ENCODE measurements around the gene OR51B4.
"Not testable (repeated sequence)": the region's sequence is repeated elsewhere in the genome, so short reads cannot be mapped to it uniquely, and the experiment has no call there.

OR51B4 gene, protein sequence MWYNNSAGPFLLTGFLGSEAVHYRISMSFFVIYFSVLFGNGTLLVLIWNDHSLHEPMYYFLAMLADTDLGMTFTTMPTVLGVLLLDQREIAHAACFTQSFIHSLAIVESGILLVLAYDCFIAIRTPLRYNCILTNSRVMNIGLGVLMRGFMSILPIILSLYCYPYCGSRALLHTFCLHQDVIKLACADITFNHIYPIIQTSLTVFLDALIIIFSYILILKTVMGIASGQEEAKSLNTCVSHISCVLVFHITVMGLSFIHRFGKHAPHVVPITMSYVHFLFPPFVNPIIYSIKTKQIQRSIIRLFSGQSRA

DNA sequence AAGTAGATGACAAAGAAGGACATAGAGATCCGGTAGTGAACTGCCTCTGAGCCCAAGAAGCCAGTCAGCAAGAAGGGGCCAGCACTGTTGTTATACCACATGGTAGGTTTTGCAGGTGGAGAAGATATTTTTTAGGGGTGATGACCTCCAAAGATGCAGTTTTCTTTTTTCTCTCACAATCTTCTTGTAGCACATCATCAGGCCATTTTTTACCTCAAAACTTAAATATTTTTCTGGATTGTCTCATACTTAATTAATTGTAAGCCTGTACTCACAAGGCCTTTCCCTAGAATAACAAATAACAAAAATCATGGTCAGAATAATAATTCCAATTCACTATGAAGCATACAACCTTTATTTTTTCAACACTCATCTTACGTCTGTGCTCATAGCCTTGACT is at the start of gene OR51B4:
Gene OR51B4 (minus strand): TSS at position 101 of the 400 bp plus-strand sequence. CDS start 0 bp downstream, at position 101.
- H3K9ac ChIP-seq (ENCODE audit: low read depth, low read length) = no peak within 1 kb of the TSS
- no peaks in the 10 kb centered on the region for H3K4me1 ChIP-seq (ENCODE audit: control insufficient read depth, insufficient read depth, low read length)
- H3K27me3 ChIP-seq (ENCODE audit: control insufficient read depth, insufficient read depth, low read length) = no peaks in the 10 kb centered on the region
- H3K36me3 ChIP-seq (ENCODE audit: control insufficient read depth, insufficient read depth, low read length) = no peaks in the 10 kb centered on the region
- H3K4me3 ChIP-seq (ENCODE audit: low read depth, low read length) = no peak within 1 kb of the TSS
- H3K9me3 ChIP-seq (ENCODE audit: control insufficient read depth, insufficient read depth, low read length) = no peaks in the 10 kb centered on the region

DNA sequence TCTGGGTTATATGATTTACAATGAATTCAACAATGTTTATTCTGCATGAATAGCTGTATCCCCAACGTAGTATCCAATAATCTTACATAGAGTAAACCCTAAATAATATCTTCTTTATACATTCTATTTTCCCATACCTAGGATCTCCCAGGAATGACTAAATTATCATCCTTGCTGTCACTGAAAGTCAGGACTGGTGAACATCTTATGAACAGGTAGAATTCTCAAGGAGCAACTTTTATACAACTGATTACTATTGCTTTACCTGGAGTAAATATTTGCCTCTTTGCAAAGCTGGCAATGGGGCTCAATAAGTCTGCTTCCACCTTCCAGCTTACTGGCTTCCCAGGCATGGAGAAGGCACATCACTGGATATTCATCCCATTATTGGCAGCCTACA is 49.5 kb upstream of the OR51B4 start, which contains the start of gene OR51B6:
Gene OR51B6 (plus strand): TSS at position 301 of the 400 bp plus-strand sequence. CDS start 0 bp downstream, at position 301.
- no peak within 1 kb of the TSS for H3K9ac ChIP-seq (ENCODE audit: low read depth, low read length)
- no peaks in the 10 kb centered on the region for H3K36me3 ChIP-seq (ENCODE audit: control insufficient read depth, insufficient read depth, low read length)
- no peak within 1 kb of the TSS for H3K4me3 ChIP-seq (ENCODE audit: low read depth, low read length)
- no peaks in the 10 kb centered on the region for H3K9me3 ChIP-seq (ENCODE audit: control insufficient read depth, insufficient read depth, low read length)
- no peaks in the 10 kb centered on the region for H3K4me1 ChIP-seq (ENCODE audit: control insufficient read depth, insufficient read depth, low read length)
- H3K27me3 ChIP-seq (ENCODE audit: control insufficient read depth, insufficient read depth, low read length) = no peaks in the 10 kb centered on the region

DNA sequence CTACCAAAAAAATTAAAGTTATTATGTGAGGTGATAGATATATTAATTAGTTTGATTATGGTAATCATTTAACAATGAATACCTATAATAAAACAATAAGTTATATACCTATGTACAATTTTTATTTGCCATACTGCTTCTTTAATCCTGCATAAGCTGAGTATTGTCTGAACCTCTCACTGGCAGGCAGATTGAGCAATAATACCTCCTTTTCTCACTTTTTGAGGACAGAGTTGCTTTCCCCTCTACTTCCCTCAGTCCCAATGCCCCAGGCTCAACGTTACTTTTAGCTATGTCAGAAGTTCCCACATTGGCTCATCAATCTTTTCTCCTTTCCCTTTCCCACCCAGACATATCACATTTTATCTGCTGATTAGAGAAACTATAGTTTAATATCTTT is 47.8 kb upstream of the OR51B4 start:
- Histone ChIP-seq H3K27me3 (ENCODE audit: control insufficient read depth, insufficient read depth, low read length) (no peaks in the 10 kb centered on the region), H3K9ac (ENCODE audit: low read depth, low read length) (no peak overlapping the region), H3K9me3 (ENCODE audit: control insufficient read depth, insufficient read depth, low read length) (no peaks in the 10 kb centered on the region), H3K4me3 (ENCODE audit: low read depth, low read length) (no peak overlapping the region), H3K36me3 (ENCODE audit: control insufficient read depth, insufficient read depth, low read length) (no peaks in the 10 kb centered on the region), H3K4me1 (ENCODE audit: control insufficient read depth, insufficient read depth, low read length) (no peaks in the 10 kb centered on the region)

DNA sequence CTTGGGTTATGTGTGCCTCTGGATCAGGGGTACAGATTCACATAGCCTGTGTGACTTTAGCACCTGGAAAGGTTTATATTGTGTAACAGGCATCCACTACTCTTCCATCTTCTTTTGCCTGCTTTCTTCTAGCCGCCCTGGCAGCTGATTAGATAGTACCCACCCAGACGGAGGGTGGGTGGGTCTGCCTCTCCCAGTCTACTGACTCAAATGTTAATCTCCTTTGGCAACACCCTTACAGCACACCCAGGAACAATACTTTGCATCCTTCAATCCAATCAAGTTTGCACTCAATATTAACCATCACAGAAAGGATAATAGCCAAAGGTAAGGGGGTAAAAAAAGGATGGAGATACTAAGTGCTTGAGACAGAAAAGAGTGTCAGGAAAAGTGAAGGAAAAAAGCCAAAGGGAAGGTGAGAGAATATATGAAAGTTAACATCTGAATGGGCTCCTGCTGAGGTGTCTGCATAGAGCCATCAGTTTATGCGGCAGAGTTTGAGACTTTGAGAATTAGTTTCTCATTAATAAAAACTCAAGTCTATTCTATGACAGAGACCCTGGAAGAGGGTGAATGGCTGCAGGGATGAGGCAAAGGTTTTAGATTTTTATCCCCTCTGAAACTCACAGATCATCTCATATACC is 46.9 kb upstream of the OR51B4 start:
- no peak overlapping the region for H3K9ac ChIP-seq (ENCODE audit: low read depth, low read length)
- no peak overlapping the region for H3K4me3 ChIP-seq (ENCODE audit: low read depth, low read length)
- H3K4me1 ChIP-seq (ENCODE audit: control insufficient read depth, insufficient read depth, low read length) = peaks cover 2% of the 10 kb centered on the region
- H3K36me3 ChIP-seq (ENCODE audit: control insufficient read depth, insufficient read depth, low read length) = no peaks in the 10 kb centered on the region
- no peaks in the 10 kb centered on the region for H3K9me3 ChIP-seq (ENCODE audit: control insufficient read depth, insufficient read depth, low read length)
- no peaks in the 10 kb centered on the region for H3K27me3 ChIP-seq (ENCODE audit: control insufficient read depth, insufficient read depth, low read length)

DNA sequence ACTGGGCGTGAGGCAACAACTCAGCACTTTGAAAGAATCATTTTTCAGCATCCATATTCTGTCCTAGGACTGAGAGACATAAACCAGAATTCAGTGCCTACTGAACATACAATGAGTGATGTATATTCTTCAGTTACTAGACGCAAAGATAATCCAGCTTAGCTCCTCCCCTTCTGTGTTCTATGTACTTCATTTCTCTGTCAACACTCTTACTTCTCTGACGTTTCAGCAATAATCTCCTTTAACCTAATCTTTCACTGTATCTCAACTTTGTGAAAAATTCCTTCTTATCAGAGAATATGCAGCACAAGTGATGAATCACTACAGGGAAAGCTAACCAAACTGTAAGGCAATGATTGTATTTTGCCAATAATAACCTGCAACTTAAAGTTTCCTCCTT is 44.1 kb upstream of the OR51B4 start:
- H3K9ac ChIP-seq (ENCODE audit: low read depth, low read length) = no peak overlapping the region
- H3K4me3 ChIP-seq (ENCODE audit: low read depth, low read length) = no peak overlapping the region
- H3K27me3 ChIP-seq (ENCODE audit: control insufficient read depth, insufficient read depth, low read length) = no peaks in the 10 kb centered on the region
- H3K36me3 ChIP-seq (ENCODE audit: control insufficient read depth, insufficient read depth, low read length) = no peaks in the 10 kb centered on the region
- H3K4me1 ChIP-seq (ENCODE audit: control insufficient read depth, insufficient read depth, low read length) = peaks cover 4% of the 10 kb centered on the region
- no peaks in the 10 kb centered on the region for H3K9me3 ChIP-seq (ENCODE audit: control insufficient read depth, insufficient read depth, low read length)

DNA sequence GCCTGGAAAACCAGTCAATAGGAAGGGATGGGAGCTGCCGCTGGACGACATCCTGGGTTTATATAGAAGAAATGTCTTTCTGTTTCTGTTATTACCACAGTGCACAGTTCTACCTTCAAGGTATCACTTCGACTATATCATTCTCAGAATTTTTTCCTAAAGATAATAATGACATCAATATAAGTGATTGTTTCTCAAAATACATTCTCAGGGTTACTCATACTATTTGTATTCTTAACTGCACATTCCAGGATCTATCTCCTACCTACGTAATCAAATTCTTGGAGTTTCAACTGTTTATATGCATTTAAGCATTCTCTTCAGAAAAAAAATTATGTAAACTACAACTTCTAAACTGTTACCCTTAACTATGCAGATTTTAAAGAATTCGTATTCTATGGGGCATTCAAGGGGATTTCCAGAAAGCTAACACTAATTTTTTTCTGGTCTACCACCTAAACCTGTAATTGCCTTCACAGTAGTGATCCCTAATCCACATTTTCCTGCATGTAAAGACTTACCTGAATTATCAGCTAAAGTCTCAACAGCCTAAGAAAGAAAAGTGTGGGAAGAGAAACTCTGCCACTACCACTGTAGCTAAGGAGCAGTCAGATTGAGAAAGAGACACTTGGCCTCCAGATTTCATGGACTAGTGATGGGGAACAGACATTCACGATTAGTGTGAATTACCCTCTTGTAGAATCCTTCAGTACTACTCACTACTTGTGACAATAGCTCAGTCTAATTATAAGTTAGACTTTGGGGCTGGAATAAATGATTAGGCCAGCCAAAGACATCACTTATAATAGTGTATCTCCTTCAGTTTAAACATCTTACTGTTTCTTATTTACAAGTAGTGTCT is 42.0 kb upstream of the OR51B4 start, which contains the start of gene OR51B5:
Gene OR51B5 (minus strand): TSS at position 51 of the 862 bp plus-strand sequence. CDS start 0 bp downstream, at position 51.
- H3K27me3 ChIP-seq (ENCODE audit: control insufficient read depth, insufficient read depth, low read length) = no peaks in the 10 kb centered on the region
- H3K4me3 ChIP-seq (ENCODE audit: low read depth, low read length) = no peak within 1 kb of the TSS

DNA sequence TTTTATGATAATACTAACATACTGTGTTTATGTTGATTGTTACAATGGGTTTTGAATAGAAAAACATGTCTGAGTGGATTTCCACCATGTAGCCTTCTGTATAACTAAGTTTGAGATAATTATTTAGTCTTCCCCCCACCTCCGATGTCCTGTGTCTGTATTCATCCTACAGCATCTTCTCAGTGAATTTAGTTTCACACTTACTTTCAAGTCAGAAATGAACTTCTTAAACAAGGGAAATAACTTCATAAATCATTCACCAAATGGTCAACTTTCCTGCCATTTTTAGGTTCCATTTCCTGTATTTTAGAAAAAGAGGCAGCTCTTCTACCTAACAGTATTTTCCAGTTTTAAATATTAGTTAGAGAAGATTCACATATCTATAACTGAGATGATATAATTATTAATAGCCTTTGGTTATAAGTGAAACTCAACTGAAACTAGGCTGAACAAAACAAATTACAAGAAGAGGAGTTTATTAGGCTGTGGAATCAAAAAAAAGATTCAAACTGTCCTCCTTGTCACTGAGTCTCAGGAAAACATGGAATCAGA is 38.1 kb upstream of the OR51B4 start:
- Histone ChIP-seq H3K27me3 (ENCODE audit: control insufficient read depth, insufficient read depth, low read length) (no peaks in the 10 kb centered on the region), H3K9ac (ENCODE audit: low read depth, low read length) (no peak overlapping the region), H3K4me3 (ENCODE audit: low read depth, low read length) (no peak overlapping the region), H3K4me1 (ENCODE audit: control insufficient read depth, insufficient read depth, low read length) (peaks cover 4% of the 10 kb centered on the region), H3K9me3 (ENCODE audit: control insufficient read depth, insufficient read depth, low read length) (no peaks in the 10 kb centered on the region), H3K36me3 (ENCODE audit: control insufficient read depth, insufficient read depth, low read length) (no peaks in the 10 kb centered on the region)

More for the DNA sequence above, 42.0 kb upstream of the OR51B4 start, which contains the start of gene OR51B5:
- no peaks in the 10 kb centered on the region for H3K36me3 ChIP-seq (ENCODE audit: control insufficient read depth, insufficient read depth, low read length)
- H3K9me3 ChIP-seq (ENCODE audit: control insufficient read depth, insufficient read depth, low read length) = no peaks in the 10 kb centered on the region
- H3K4me1 ChIP-seq (ENCODE audit: control insufficient read depth, insufficient read depth, low read length) = peaks cover 4% of the 10 kb centered on the region
- no peak within 1 kb of the TSS for H3K9ac ChIP-seq (ENCODE audit: low read depth, low read length)

DNA sequence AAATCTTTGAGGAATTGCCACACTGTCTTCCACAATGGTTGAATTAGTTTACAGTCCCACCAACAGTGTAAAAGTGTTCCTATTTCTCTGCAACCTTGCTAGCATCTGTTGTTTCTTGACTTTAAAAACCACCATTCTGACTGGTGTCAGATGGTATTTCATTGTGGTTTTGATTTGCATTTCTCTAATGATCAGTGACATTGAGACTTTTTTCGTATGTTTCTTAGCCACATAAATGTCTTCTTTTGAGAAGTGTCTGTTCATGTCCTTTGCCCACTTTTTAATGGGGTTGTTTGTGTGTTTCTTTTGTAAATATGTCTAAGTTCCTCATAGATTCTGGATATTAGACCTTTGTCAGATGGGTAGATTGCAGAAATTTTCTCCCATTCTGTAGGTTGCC is 35.5 kb upstream of the OR51B4 start:
- not testable (repeated sequence) for H3K9ac ChIP-seq (ENCODE audit: low read depth, low read length); H3K4me3 ChIP-seq (ENCODE audit: low read depth, low read length); H3K9me3 ChIP-seq (ENCODE audit: control insufficient read depth, insufficient read depth, low read length); H3K36me3 ChIP-seq (ENCODE audit: control insufficient read depth, insufficient read depth, low read length); H3K4me1 ChIP-seq (ENCODE audit: control insufficient read depth, insufficient read depth, low read length); H3K27me3 ChIP-seq (ENCODE audit: control insufficient read depth, insufficient read depth, low read length)

DNA sequence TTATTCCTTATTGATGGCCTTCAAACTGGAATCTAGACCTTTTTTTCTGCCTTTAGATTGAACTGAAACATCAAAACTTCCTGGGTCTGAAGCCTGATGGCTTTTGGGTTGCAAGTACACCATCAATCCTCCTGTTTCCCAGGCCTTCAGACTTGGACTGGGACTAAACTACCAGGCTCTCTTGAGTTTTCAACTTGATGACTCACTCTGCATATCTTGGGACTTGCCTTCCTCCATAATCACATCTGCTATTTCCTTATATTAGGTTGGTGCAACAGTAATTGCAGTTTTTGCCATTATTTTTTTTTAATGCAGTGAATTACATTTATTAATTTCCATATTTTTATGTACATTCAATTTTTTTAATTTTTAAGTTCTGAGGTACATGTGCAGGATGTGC is 34.6 kb upstream of the OR51B4 start:
- Histone ChIP-seq H3K4me1 (ENCODE audit: control insufficient read depth, insufficient read depth, low read length) (no peaks in the 10 kb centered on the region), H3K27me3 (ENCODE audit: control insufficient read depth, insufficient read depth, low read length) (no peaks in the 10 kb centered on the region), H3K9ac (ENCODE audit: low read depth, low read length) (no peak overlapping the region), H3K9me3 (ENCODE audit: control insufficient read depth, insufficient read depth, low read length) (no peaks in the 10 kb centered on the region), H3K4me3 (ENCODE audit: low read depth, low read length) (no peak overlapping the region), H3K36me3 (ENCODE audit: control insufficient read depth, insufficient read depth, low read length) (no peaks in the 10 kb centered on the region)

DNA sequence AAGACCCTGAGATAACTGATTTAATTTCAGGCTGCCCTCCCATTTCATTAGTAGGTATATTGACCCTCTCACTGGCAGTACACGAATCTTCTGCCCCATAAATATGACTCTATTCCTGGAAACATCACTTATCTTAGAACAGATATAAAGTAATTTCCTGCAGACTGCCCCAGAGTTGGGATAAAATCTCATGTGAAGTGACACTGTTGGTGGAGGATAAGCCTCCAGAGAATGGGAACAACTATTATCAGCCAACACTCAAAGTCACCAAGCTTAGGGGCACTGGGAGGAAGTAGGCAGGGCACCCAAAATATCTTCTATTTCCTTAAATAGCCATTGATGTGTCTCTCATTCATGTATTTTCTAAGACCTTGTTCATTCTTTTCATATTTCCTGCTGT is 33.4 kb upstream of the OR51B4 start:
- H3K4me3 ChIP-seq (ENCODE audit: low read depth, low read length) = no peak overlapping the region

DNA sequence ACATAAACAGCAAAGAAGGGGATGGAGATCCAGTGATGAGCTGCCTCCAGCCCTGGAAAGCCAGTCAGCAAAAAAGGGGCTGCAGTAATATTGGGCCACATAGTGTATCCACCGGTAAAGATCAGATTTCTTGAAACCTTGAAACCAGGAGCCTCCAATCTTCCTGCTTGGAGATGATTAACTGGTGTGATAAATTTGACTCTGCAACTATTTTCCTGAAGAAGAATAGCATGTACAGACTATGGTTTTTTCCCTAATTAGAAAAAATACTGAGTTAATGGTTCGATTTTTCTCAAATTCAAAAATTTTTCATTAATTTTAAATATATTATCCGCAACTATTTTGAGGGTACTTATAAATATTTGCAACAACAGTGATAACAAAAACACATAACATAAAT is 22.5 kb upstream of the OR51B4 start, which contains the start of gene OR51B2:
Gene OR51B2 (minus strand): TSS at position 101 of the 400 bp plus-strand sequence. CDS start 0 bp downstream, at position 101.
- Histone ChIP-seq H3K9me3 (ENCODE audit: control insufficient read depth, insufficient read depth, low read length) (no peaks in the 10 kb centered on the region), H3K27me3 (ENCODE audit: control insufficient read depth, insufficient read depth, low read length) (no peaks in the 10 kb centered on the region), H3K36me3 (ENCODE audit: control insufficient read depth, insufficient read depth, low read length) (no peaks in the 10 kb centered on the region), H3K9ac (ENCODE audit: low read depth, low read length) (no peak within 1 kb of the TSS), H3K4me1 (ENCODE audit: control insufficient read depth, insufficient read depth, low read length) (no peaks in the 10 kb centered on the region), H3K4me3 (ENCODE audit: low read depth, low read length) (no peak within 1 kb of the TSS)

More for the DNA sequence above, 33.4 kb upstream of the OR51B4 start:
- Histone ChIP-seq H3K4me1 (ENCODE audit: control insufficient read depth, insufficient read depth, low read length) (no peaks in the 10 kb centered on the region), H3K27me3 (ENCODE audit: control insufficient read depth, insufficient read depth, low read length) (no peaks in the 10 kb centered on the region), H3K36me3 (ENCODE audit: control insufficient read depth, insufficient read depth, low read length) (no peaks in the 10 kb centered on the region), H3K9ac (ENCODE audit: low read depth, low read length) (no peak overlapping the region), H3K9me3 (ENCODE audit: control insufficient read depth, insufficient read depth, low read length) (no peaks in the 10 kb centered on the region)
